ENCODE data around the gene KLRG1.
A peak's percentile ranks its signal among the peaks of the same experiment; 100 is the strongest.

KLRG1 gene

GRCh38 chr12:8946733-8947132 is 42.6 kb upstream of the KLRG1 start:
- Histone ChIP-seq H3F3A (ENCODE audit: insufficient read depth) (peaks cover 6% of the 10 kb centered on the region), H3K4me2 (ENCODE audit: low read depth, low read length, poor library complexity, severe bottlenecking) (peak overlapping the region; percentile 96), H3K27me3 (ENCODE audit: low read length) (no peaks in the 10 kb centered on the region), H3K4me3 (ENCODE audit: insufficient read depth, low read length, poor library complexity, severe bottlenecking) (no peak overlapping the region), H4K20me1 (ENCODE audit: low read depth, low read length) (no peaks in the 10 kb centered on the region; the same call in 1 of the 2 replicates), H3K27ac (ENCODE audit: low read depth, low read length) (no peak overlapping the region), H3K9me2 (replicated peaks; ENCODE audit: insufficient read depth, low read length) (no peaks in the 10 kb centered on the region), H3K9me3 (ENCODE audit: insufficient read depth, low read length) (no peaks in the 10 kb centered on the region), H3K79me2 (ENCODE audit: insufficient read depth, low read length) (peaks cover 51% of the 10 kb centered on the region), H2AFZ (ENCODE audit: low read depth, low read length, severe bottlenecking) (no peak overlapping the region), H3K36me3 (ENCODE audit: low read length) (no peaks in the 10 kb centered on the region; the same call in 1 of the 2 replicates), H3K9ac (ENCODE audit: low read length) (no peak overlapping the region)
- TF ChIP-seq CTCF (IDR thresholded peaks at IDR 0.05; ENCODE audit: insufficient read depth, low read length, poor library complexity, severe bottlenecking) (no peak), EZH2phosphoT487 (conservative IDR thresholded peaks at IDR 0.05; ENCODE audit: low read length) (no peak)

GRCh38 chr12:8947737-8948136 is 41.6 kb upstream of the KLRG1 start:
- peaks cover 51% of the 10 kb centered on the region for H3K79me2 ChIP-seq (ENCODE audit: insufficient read depth, low read length)
- no peak overlapping the region for H3K27ac ChIP-seq (ENCODE audit: low read depth, low read length)
- H3K9ac ChIP-seq (ENCODE audit: low read length) = peak overlapping the region; percentile 80; the same call in 1 of the 2 replicates
- H3K9me3 ChIP-seq (ENCODE audit: insufficient read depth, low read length) = 0 out of 2 replicates have a peak, but pooled peaks cover 2% of the 10 kb centered on the region
- peak overlapping the region; percentile 96 for H3K4me2 ChIP-seq (ENCODE audit: low read depth, low read length, poor library complexity, severe bottlenecking)
- peaks cover 3% of the 10 kb centered on the region; the same call in 1 of the 2 replicates for H3K36me3 ChIP-seq (ENCODE audit: low read length)
- no peak overlapping the region for H2AFZ ChIP-seq (ENCODE audit: low read depth, low read length, severe bottlenecking)
- H4K20me1 ChIP-seq (ENCODE audit: low read depth, low read length) = no peaks in the 10 kb centered on the region; the same call in 1 of the 2 replicates
- H3K27me3 ChIP-seq (ENCODE audit: low read length) = no peaks in the 10 kb centered on the region
- peak overlapping the region; percentile 69 for H3K4me3 ChIP-seq (ENCODE audit: insufficient read depth, low read length, poor library complexity, severe bottlenecking)
- H3F3A ChIP-seq (ENCODE audit: insufficient read depth) = peaks cover 6% of the 10 kb centered on the region
- no peaks in the 10 kb centered on the region for H3K9me2 ChIP-seq (replicated peaks; ENCODE audit: insufficient read depth, low read length)
- TF ChIP-seq EZH2phosphoT487 (conservative IDR thresholded peaks at IDR 0.05; ENCODE audit: low read length) = no peak
- TF ChIP-seq CTCF (IDR thresholded peaks at IDR 0.05; ENCODE audit: insufficient read depth, low read length, poor library complexity, severe bottlenecking) = no peak

GRCh38 chr12:8948701-8949341 is 40.5 kb upstream of the KLRG1 start:
- peak overlapping the region; percentile 96 for H3K4me2 ChIP-seq (ENCODE audit: low read depth, low read length, poor library complexity, severe bottlenecking)
- peaks cover 6% of the 10 kb centered on the region for H3F3A ChIP-seq (ENCODE audit: insufficient read depth)
- peak overlapping the region; percentile 86 for H3K27ac ChIP-seq (ENCODE audit: low read depth, low read length)
- peaks cover 51% of the 10 kb centered on the region for H3K79me2 ChIP-seq (ENCODE audit: insufficient read depth, low read length)
- H3K4me3 ChIP-seq (ENCODE audit: insufficient read depth, low read length, poor library complexity, severe bottlenecking) = peak overlapping the region; percentile 69
- peak overlapping the region; percentile 80 for H3K9ac ChIP-seq (ENCODE audit: low read length)
- 0 out of 2 replicates have a peak, but pooled peaks cover 6% of the 10 kb centered on the region for H3K9me3 ChIP-seq (ENCODE audit: insufficient read depth, low read length)
- H2AFZ ChIP-seq (ENCODE audit: low read depth, low read length, severe bottlenecking) = peak overlapping the region; percentile 69
- peaks cover 7% of the 10 kb centered on the region; the same call in 1 of the 2 replicates for H3K36me3 ChIP-seq (ENCODE audit: low read length)
- no peaks in the 10 kb centered on the region; the same call in 1 of the 2 replicates for H4K20me1 ChIP-seq (ENCODE audit: low read depth, low read length)
- no peaks in the 10 kb centered on the region for H3K9me2 ChIP-seq (replicated peaks; ENCODE audit: insufficient read depth, low read length)
- no peaks in the 10 kb centered on the region for H3K27me3 ChIP-seq (ENCODE audit: low read length)
- no peak for TF ChIP-seq EZH2phosphoT487 (conservative IDR thresholded peaks at IDR 0.05; ENCODE audit: low read length)
